ENCODE results near the gene ARHGAP12.

Gene ARHGAP12

GRCh38 chr10:31936086-31936485 lies 7.5 kb upstream of the ARHGAP12 start:
- Histone ChIP-seq H3K9me3 (ENCODE audit: insufficient read depth, low read length, severe bottlenecking) (no peaks in the 10 kb centered on the region), H2AFZ (ENCODE audit: low read depth, low read length) (no peak overlapping the region), H3K36me3 (ENCODE audit: insufficient read depth, low read length) (no peaks in the 10 kb centered on the region), H3K9ac (ENCODE audit: low read depth, low read length) (no peak overlapping the region), H3K4me2 (ENCODE audit: insufficient read depth, low read length) (no peak overlapping the region), H3K4me1 (ENCODE audit: insufficient read depth, low read length) (peaks cover 2% of the 10 kb centered on the region; the same call in 1 of the 2 replicates), H4K20me1 (ENCODE audit: insufficient read depth, low read length) (no peaks in the 10 kb centered on the region), H3K27me3 (ENCODE audit: insufficient read depth, low read length, poor library complexity) (no peaks in the 10 kb centered on the region), H3K79me2 (ENCODE audit: insufficient read depth, low read length) (no peaks in the 10 kb centered on the region), H3K4me3 (ENCODE audit: low read depth in 1 of 2, low read length in 2 of 2) (no peak overlapping the region), H3K27ac (ENCODE audit: low read length) (no peak overlapping the region)
- TF ChIP-seq EZH2 (IDR thresholded peaks at IDR 0.05; ENCODE audit: borderline replicate concordance, low read depth, low read length, severe bottlenecking) (no peak), CTCF (IDR thresholded peaks at IDR 0.05; ENCODE audit: borderline replicate concordance, extremely low read depth, low read length, poor library complexity, severe bottlenecking) (no peak)
- ATAC-seq (ENCODE audit: insufficient read depth, low read depth) (no peak), DNase-seq (no peak)

GRCh38 chr10:31935678-31936077 lies 7.0 kb upstream of the ARHGAP12 start:
- DNase-seq = no peak
- no peaks in the 10 kb centered on the region for H3K27me3 ChIP-seq (ENCODE audit: insufficient read depth, low read length, poor library complexity)

GRCh38 chr10:31932838-31933237 lies 4.2 kb upstream of the ARHGAP12 start:
- peaks cover 23% of the 10 kb centered on the region for H3K4me1 ChIP-seq (ENCODE audit: insufficient read depth, low read length)
- no peak overlapping the region for H2AFZ ChIP-seq (ENCODE audit: low read depth, low read length)
- no peak overlapping the region for H3K4me3 ChIP-seq (ENCODE audit: low read depth in 1 of 2, low read length in 2 of 2)
- H4K20me1 ChIP-seq (ENCODE audit: insufficient read depth, low read length) = no peaks in the 10 kb centered on the region
- no peak for DNase-seq
- no peaks in the 10 kb centered on the region; the same call in 1 of the 2 replicates for H3K36me3 ChIP-seq (ENCODE audit: insufficient read depth, low read length)
- H3K27ac ChIP-seq (ENCODE audit: low read length) = no peak overlapping the region
- ATAC-seq (ENCODE audit: insufficient read depth, low read depth) = no peak
- peaks cover 12% of the 10 kb centered on the region for H3K79me2 ChIP-seq (ENCODE audit: insufficient read depth, low read length)
- no peak overlapping the region for H3K9ac ChIP-seq (ENCODE audit: low read depth, low read length)
- no peaks in the 10 kb centered on the region for H3K9me3 ChIP-seq (ENCODE audit: insufficient read depth, low read length, severe bottlenecking)
- H3K4me2 ChIP-seq (ENCODE audit: insufficient read depth, low read length) = no peak overlapping the region
- no peaks in the 10 kb centered on the region for H3K27me3 ChIP-seq (ENCODE audit: insufficient read depth, low read length, poor library complexity)
- TF ChIP-seq EZH2 (IDR thresholded peaks at IDR 0.05; ENCODE audit: borderline replicate concordance, low read depth, low read length, severe bottlenecking) (no peak), CTCF (IDR thresholded peaks at IDR 0.05; ENCODE audit: borderline replicate concordance, extremely low read depth, low read length, poor library complexity, severe bottlenecking) (no peak)

More at GRCh38 chr10:31935678-31936077, 7.0 kb upstream of the ARHGAP12 start:
- Histone ChIP-seq H2AFZ (ENCODE audit: low read depth, low read length) (no peak overlapping the region), H3K79me2 (ENCODE audit: insufficient read depth, low read length) (no peaks in the 10 kb centered on the region), H3K4me2 (ENCODE audit: insufficient read depth, low read length) (no peak overlapping the region), H3K27ac (ENCODE audit: low read length) (no peak overlapping the region), H3K4me3 (ENCODE audit: low read depth in 1 of 2, low read length in 2 of 2) (no peak overlapping the region), H3K9me3 (ENCODE audit: insufficient read depth, low read length, severe bottlenecking) (no peaks in the 10 kb centered on the region), H4K20me1 (ENCODE audit: insufficient read depth, low read length) (no peaks in the 10 kb centered on the region), H3K4me1 (ENCODE audit: insufficient read depth, low read length) (peaks cover 6% of the 10 kb centered on the region), H3K9ac (ENCODE audit: low read depth, low read length) (no peak overlapping the region), H3K36me3 (ENCODE audit: insufficient read depth, low read length) (no peaks in the 10 kb centered on the region)
- no peak for TF ChIP-seq EZH2 (IDR thresholded peaks at IDR 0.05; ENCODE audit: borderline replicate concordance, low read depth, low read length, severe bottlenecking)
- TF ChIP-seq CTCF (IDR thresholded peaks at IDR 0.05; ENCODE audit: borderline replicate concordance, extremely low read depth, low read length, poor library complexity, severe bottlenecking) = no peak
- no peak for ATAC-seq (ENCODE audit: insufficient read depth, low read depth)

GRCh38 chr10:31930856-31931255 lies 2.2 kb upstream of the ARHGAP12 start:
- Histone ChIP-seq H3K4me3 (ENCODE audit: low read depth in 1 of 2, low read length in 2 of 2) (peak overlapping the region in 1 of 2 experiments; percentile 83; a peak in 2 of 4 replicates), H3K4me2 (ENCODE audit: insufficient read depth, low read length) (peak overlapping the region; percentile 94), H3K4me1 (ENCODE audit: insufficient read depth, low read length) (peaks cover 37% of the 10 kb centered on the region), H2AFZ (ENCODE audit: low read depth, low read length) (peak overlapping the region; percentile 92), H3K9me3 (ENCODE audit: insufficient read depth, low read length, severe bottlenecking) (no peaks in the 10 kb centered on the region), H3K27me3 (ENCODE audit: insufficient read depth, low read length, poor library complexity) (no peaks in the 10 kb centered on the region), H3K36me3 (ENCODE audit: insufficient read depth, low read length) (no peaks in the 10 kb centered on the region; the same call in 1 of the 2 replicates), H4K20me1 (ENCODE audit: insufficient read depth, low read length) (no peaks in the 10 kb centered on the region), H3K9ac (ENCODE audit: low read depth, low read length) (peak overlapping the region; percentile 89), H3K27ac (ENCODE audit: low read length) (peak overlapping the region; percentile 73), H3K79me2 (ENCODE audit: insufficient read depth, low read length) (peaks cover 31% of the 10 kb centered on the region)
- no peak for ATAC-seq (ENCODE audit: insufficient read depth, low read depth)
- TF ChIP-seq CTCF (IDR thresholded peaks at IDR 0.05; ENCODE audit: borderline replicate concordance, extremely low read depth, low read length, poor library complexity, severe bottlenecking) = no peak
- no peak for TF ChIP-seq EZH2 (IDR thresholded peaks at IDR 0.05; ENCODE audit: borderline replicate concordance, low read depth, low read length, severe bottlenecking)
- no peak for DNase-seq

Data from DND-41 (cell line).